AG10803 (cell line): Measurements from ENCODE around the gene FXYD6.
A peak's percentile ranks its signal among the peaks of the same experiment; 100 is the strongest.

Experiments used
- DNase-seq: peaks from one replicate; pipeline ENCODE4 v3.0.0; 2010; ENCODE audit warnings: low read depth
- H3K4me3 ChIP-seq: 2 replicates; pipeline ENCODE4 v1.5.1; 2011; ENCODE audit warnings: mild to moderate bottlenecking, low read length, control low read depth
- TF ChIP-seq, protein P1 (sequence below): conservative IDR thresholded peaks from 2 replicates; pipeline ENCODE4 v1.5.1; 2011; ENCODE audit warnings: mild to moderate bottlenecking, low read length, control low read depth, inconsistent platforms

Gene FXYD6

DNA sequence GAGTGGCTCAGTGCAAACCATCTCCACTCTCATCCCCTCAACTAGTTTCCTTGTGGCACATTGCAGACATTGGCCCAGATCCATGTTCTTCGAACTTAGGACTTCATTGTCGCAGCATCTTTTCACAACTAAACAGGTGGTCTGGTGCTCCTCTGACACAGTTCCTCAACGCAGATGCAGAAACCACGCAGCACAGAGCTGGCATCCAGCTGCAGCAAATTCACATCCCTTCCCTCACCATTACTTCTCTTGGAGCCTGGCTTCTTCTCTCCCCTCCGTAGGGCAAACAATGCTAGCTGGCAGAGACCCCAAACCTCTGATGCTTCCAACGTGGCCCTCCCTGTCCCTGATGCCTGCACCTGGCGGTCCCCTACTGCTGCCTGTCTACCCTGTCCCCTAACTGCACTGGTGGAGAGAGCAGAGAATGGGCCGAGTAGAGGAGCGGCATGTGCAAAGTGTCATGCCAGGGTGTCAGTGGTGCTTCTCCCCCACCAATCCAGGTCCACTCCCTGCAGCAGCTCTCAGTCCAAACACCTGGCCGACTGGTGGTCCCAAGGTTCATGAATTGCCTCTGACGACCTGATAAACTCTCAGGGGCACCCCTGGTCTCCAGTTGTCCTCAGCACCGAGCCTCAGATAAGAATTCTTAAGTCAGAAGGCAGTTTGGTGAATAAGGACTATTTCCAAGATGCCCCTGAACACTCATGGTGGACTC lies 34.6 kb upstream of the FXYD6 start:
- DNase-seq: no peak

DNA sequence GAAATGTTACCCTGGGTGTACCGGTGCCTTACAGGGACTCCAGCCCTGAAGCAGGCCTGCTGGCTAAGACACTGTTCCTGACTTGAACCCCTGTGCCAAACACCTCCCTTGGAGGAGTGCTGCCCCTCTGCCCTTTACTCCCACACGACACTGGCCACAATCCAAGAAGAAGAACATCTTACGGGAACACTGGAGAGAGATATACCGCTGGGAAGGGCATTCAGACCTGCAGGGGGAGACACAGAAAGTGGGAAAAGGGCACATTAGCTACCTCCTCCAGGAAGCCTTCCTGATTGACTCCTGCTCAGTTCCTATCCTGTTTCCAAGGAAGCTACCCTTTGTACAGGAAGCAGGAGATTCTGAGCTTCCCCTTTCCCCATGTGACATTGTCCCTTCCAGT lies 34.1 kb upstream of the FXYD6 start:
- DNase-seq: no peak
- H3K4me3 ChIP-seq: no peak overlapping the region
- TF ChIP-seq, protein P1, sequence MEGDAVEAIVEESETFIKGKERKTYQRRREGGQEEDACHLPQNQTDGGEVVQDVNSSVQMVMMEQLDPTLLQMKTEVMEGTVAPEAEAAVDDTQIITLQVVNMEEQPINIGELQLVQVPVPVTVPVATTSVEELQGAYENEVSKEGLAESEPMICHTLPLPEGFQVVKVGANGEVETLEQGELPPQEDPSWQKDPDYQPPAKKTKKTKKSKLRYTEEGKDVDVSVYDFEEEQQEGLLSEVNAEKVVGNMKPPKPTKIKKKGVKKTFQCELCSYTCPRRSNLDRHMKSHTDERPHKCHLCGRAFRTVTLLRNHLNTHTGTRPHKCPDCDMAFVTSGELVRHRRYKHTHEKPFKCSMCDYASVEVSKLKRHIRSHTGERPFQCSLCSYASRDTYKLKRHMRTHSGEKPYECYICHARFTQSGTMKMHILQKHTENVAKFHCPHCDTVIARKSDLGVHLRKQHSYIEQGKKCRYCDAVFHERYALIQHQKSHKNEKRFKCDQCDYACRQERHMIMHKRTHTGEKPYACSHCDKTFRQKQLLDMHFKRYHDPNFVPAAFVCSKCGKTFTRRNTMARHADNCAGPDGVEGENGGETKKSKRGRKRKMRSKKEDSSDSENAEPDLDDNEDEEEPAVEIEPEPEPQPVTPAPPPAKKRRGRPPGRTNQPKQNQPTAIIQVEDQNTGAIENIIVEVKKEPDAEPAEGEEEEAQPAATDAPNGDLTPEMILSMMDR: no peak

More for the DNA sequence above, 34.6 kb upstream of the FXYD6 start:
- H3K4me3 ChIP-seq: no peak overlapping the region
- TF ChIP-seq, protein P1: no peak

DNA sequence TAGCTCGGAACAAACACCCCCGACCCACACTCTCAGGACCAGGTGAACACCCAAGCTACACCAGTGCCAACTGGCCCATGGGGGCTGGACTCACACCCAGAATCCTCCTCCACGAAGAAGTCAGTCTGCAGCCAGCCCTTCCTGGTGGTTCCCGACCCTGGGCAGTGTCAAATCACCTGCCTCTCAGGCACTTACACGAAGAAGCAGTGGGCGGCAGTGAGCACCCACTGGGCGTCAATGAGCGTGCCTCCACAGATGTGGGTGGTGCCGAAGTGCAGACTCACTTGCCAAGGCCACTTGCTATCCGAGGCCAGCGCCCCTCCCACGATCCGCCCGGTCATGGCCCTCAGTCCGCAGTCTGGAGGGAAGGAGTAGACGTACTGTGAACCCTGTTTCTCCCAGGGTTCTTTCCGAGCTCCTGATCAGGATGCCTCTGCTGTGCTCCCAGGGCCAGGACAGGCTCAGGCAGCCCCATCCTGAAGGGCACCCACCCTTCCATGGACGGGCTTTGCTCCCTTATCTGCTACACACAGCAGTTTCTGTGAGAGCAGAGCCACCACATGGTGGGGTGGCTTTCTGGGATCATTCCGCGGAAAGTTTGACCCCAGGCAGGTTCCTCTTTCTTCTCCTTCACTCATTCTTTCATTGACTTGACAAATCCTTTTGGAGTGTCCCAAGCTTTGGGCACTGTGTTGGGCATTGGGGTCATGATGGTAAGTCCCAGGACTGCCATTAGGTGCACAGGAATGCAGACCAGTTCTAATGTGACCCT lies 33.3 kb upstream of the FXYD6 start:
- no peak overlapping the region for H3K4me3 ChIP-seq
- TF ChIP-seq, protein P1: no peak
- no peak for DNase-seq

DNA sequence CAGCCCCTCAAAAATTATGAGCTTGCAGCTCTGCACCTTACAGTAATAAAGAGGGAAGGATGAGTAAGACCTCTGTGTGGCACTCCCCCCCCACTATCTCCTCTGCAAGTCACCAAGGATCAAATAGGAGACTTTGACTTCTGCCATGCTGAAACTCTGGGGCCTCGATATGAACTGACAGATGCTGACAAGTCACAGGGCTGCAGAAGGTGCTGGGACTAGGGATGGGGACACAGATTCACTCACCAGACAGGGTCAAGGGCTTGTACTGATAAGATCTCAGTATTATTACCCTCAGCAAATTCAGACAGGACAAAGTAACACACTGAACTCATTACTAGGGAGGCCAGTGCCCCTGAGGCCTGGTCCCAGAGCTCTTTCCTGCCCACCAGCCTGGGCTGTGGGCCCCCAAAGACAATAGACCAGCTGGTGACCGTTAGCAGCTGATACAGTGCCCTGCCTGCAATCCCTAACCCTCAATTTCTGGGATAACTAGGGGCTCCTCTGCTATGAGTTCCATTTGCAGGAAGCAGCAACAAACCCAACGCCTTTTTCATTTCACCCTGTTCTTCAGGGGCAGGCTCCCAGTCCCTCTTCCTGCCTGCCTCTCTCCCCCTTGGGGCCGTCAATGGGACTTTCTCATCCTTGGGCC lies 32.6 kb upstream of the FXYD6 start:
- no peak overlapping the region for H3K4me3 ChIP-seq
- no peak for DNase-seq
- TF ChIP-seq, protein P1: no peak

DNA sequence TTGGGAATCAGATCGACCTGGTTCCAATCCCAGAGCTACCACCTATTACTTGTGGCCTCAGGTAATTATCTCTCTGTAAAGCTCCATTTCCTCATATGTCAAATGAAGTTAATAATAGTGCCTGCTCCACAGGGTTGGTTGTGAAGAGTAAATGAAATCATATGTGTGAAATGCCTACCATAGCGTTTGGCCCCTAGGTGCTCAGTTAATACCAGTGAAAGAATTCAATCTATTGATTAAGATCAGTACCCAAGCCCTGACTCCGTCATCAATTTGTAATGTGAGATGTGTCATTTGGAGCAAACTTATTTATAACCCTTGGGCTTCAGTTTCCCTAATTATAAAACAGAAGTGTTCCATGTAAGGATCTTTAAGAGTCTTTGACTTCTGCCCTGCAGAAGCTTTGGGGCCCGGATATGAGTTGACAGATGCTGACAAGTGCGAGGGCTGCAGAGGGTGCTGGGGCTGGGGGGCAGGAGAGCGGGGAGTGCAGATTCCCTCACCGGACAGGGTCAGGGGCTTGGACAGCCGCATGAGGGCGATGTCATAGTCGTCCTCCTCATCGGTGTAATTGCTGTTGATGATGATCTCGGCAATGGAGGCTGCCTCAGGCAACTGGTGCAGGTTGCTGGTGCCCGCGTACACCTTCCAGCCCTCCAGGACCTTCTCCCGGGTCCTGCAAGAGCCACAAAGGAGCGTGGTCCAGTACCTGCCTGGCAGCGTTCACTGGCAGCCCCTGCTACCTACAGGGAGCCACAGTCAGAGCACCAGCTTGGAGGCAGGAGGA lies 31.8 kb upstream of the FXYD6 start:
- TF ChIP-seq, protein P1: no peak
- no peak for DNase-seq
- no peak overlapping the region for H3K4me3 ChIP-seq

DNA sequence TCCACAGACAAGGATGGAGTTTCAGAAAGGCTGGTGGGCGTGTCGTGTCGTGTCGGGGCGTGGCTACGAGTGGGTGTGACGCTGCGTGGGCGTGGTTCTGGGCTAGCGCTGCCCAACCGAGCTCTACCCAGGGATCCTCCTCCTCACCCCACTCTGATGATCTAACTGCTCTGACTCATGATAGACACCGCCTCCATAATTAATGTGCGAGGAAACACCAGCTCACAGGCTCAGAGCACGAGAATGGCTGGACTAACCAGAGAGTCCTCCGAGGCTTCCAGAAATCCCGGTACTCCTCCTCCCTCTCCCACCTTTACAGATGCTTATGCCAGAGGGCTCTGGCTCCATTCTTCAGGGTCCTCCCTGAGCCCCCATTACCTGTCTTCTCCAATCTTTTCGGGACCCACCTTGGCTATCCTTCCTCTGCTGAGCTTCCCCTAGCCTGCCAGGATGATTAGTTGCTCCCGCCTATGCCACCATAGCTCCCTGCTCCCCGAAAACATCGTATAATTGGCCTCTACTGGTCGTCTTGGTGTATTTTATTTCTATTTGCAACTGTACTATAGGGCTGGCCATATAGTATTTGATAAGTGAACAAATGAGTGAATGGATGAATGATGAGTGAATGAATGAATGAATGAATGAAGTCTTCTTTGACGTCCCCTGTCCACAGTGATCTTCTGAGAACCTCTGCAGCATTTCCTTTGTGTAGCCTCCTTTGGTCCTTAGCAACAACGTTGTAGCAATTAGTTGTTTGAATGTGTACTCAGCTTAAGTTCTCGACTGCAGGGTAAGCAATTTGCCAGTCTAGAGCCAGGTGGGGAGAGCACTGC lies 31.0 kb upstream of the FXYD6 start:
- TF ChIP-seq, protein P1: no peak
- DNase-seq: peak; percentile 69
- no peak overlapping the region for H3K4me3 ChIP-seq
